SH-SY5Y (cell line): ENCODE measurements around the gene USH2A.

Experiments
- GATA2 ChIP-seq: IDR thresholded peaks from 2 replicates; pipeline ENCODE4 v1.6.1; 2011; ENCODE audit warnings: mild to moderate bottlenecking, low read depth, low read length
- GATA3 ChIP-seq: IDR thresholded peaks from 2 replicates; pipeline ENCODE4 v1.6.1; 2011; ENCODE audit warnings: low read depth, mild to moderate bottlenecking, low read length, moderate library complexity

DNA sequence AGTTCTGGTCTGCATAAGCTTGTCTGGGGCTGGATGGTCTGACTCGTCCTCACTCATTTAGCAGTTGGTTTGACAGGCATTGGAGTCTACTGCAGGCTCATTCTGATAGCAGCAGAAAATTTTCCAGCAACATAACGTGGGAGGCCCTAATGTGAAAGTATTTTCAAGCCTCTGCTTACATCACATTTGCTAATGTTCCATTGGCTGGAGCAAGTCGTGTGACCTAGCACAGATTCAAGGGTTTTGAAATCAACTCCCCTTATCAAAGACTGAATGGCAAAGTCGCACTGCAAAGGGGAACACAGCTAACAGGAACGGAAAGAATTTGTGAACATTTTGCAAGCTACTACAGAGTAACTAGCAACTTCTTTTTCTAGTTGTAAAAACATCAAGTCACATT is 2.3 kb upstream of the USH2A start:
- TF ChIP-seq GATA3 (no peak), GATA2 (no peak)
